ENCODE data around the gene KRTAP2-1.

Gene KRTAP2-1

DNA sequence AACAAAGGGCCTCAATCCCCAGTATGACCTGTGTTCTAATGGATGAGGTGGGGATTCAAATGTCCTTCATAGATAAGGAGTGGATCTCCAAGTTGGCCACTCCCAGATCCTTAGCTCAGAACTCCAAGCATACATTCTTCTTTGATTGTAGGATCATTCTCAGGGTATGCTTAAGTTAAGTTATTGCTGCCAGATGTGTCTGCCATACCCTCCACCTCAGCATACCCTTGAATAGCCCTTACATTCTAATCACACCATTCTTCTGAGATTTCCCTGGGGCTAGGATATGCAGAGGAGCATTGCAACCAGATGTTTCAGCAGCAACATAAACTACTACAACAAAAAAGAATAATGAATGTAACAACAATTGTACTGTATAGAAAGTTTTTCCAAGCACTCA is 20.2 kb upstream of the KRTAP2-1 start (continued):
- TF ChIP-seq ZNF664 (tag by site-specific recombination; IDR thresholded peaks at IDR 0.05) (no peak), ZNF175 (tag by site-specific recombination; IDR thresholded peaks at IDR 0.05) (no peak), REST (tag by site-specific recombination; IDR thresholded peaks at IDR 0.05) (no peak), ZFHX2 (tag by site-specific recombination; conservative IDR thresholded peaks at IDR 0.05) (no peak), OVOL3 (tag by site-specific recombination; IDR thresholded peaks at IDR 0.05) (no peak), ZNF223 (tag by site-specific recombination; IDR thresholded peaks at IDR 0.05) (no peak)

DNA sequence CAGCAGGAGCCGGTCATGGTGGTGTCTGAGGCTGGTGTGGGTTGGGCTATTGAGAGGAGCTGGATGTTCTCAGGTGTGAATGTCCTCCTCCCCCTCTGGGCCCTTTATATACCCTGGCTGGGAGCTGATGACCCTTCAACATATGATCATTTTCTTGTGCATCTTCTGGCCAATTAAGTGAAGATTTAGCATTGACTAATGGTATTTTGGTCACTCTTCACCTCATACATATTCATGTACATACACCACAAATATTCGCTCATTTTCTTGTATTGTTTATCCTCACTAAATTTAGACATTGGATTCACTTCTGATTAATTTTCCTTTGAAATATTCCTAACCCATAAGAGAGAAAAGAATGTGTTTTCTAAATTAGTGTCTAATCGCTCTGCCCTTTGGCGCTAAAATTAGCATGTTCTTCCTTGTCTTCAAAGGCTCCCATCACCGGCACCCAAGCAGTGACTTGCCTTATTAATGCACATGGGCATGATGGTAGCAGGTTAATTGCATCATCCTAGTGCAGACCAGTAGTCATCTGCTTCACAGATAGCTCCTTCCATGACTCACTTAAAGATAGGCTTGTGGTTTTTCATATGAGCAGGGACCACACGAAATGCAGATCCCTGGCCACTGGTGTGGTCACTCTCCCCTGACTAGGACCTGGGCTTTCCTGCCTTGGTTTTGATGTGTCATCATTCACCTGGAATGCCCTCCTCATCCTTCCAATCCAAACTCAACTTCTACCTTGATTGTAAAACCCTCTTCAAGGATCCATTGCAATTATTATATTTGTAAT is 18.9 kb upstream of the KRTAP2-1 start, which contains the start of gene KRTAP2-4:
Gene KRTAP2-4, minus strand, starts transcription at position 51 of the 796 bp plus-strand sequence. Its CDS starts 34 bp downstream, at position 17.
- ChIA-PET CTCF (no interaction called here), POLR2A (no interaction called here)
- Histone ChIP-seq H3K4me1 (ENCODE audit: control insufficient read depth, insufficient read depth, low read length) (no peaks in the 10 kb centered on the region), H3K9me3 (ENCODE audit: control insufficient read depth, insufficient read depth, low read depth, low read length) (no peaks in the 10 kb centered on the region), H3K4me3 (ENCODE audit: low read depth, low read length) (no peak within 1 kb of the TSS), H3K36me3 (ENCODE audit: control insufficient read depth in 2 of 2, insufficient read depth in 1 of 2, low read length in 2 of 2) (no peaks in the 10 kb centered on the region), H3K27ac (ENCODE audit: extremely low read depth, low read depth, low read length) (no peak within 1 kb of the TSS)
- TF ChIP-seq ZNF791 (tag by site-specific recombination; IDR thresholded peaks at IDR 0.05) (no peak), ZNF121 (tag by site-specific recombination; IDR thresholded peaks at IDR 0.05) (no peak), ZFHX2 (tag by site-specific recombination; conservative IDR thresholded peaks at IDR 0.05) (no peak), ZNF426 (tag by site-specific recombination; IDR thresholded peaks at IDR 0.05) (no peak), KLF7 (tag by site-specific recombination; IDR thresholded peaks at IDR 0.05; ENCODE audit: borderline replicate concordance) (no peak), ZNF704 (tag by site-specific recombination; IDR thresholded peaks at IDR 0.05) (no peak), ZNF548 (tag by site-specific recombination; IDR thresholded peaks at IDR 0.05) (no peak), ZNF155 (tag by site-specific recombination; IDR thresholded peaks at IDR 0.05) (no peak), ZNF596 (tag by site-specific recombination; IDR thresholded peaks at IDR 0.05) (no peak), OSR2 (tag by site-specific recombination; IDR thresholded peaks at IDR 0.05) (no peak), ZNF341 (tag by site-specific recombination; IDR thresholded peaks at IDR 0.05; ENCODE audit: low read depth) (no peak), ZNF660 (tag by site-specific recombination; IDR thresholded peaks at IDR 0.05) (no peak), SETDB1 (IDR thresholded peaks at IDR 0.05; ENCODE audit: insufficient read length, low read length) (no peak), ZXDB (tag by site-specific recombination; IDR thresholded peaks at IDR 0.05) (no peak), HIC1 (tag by site-specific recombination; IDR thresholded peaks at IDR 0.05) (no peak), ZNF48 (tag by site-specific recombination; IDR thresholded peaks at IDR 0.05) (no peak), YY2 (tag by site-specific recombination; IDR thresholded peaks at IDR 0.05) (no peak), REST (tag by site-specific recombination; IDR thresholded peaks at IDR 0.05) (no peak), ZNF585B (tag by site-specific recombination; IDR thresholded peaks at IDR 0.05) (no peak), ZNF174 (tag by site-specific recombination; IDR thresholded peaks at IDR 0.05) (no peak)
